GM18951 (cell line): ENCODE results near the gene KAT5.
"Not testable (repeated sequence)": the region's sequence is repeated elsewhere in the genome, so short reads cannot be mapped to it uniquely, and the experiment has no call there.

ENCODE experiments used
- POLR2A ChIP-seq: IDR thresholded peaks from 4 replicates; pipeline ENCODE4 v1.6.1; 2011; ENCODE audit warnings: mild to moderate bottlenecking; ENCODE audit not compliant: insufficient read length, insufficient read depth; ENCODE audit errors: extremely low read depth
- in situ Hi-C: fragments of 300-500 bp; cut with MboI; formaldehyde crosslinking; loops from one replicate; pipeline ENCODE4 v1.12.0; 2022; ENCODE audit warnings: low sequenced_read_pairs, mixed read lengths, inconsistent platforms; ENCODE audit not compliant: unreplicated experiment

KAT5 gene

GRCh38 chr11:65714433-65714832 is 2.4 kb downstream of the KAT5 start:
- TF ChIP-seq POLR2A = no peak
- in situ Hi-C loops = loop anchor here (25.0 kb wide), 1 partner anchor 273 kb away; no protein-coding TSS in a partner anchor

GRCh38 chr11:65716302-65716701 is 4.2 kb downstream of the KAT5 start:
- in situ Hi-C loops = loop anchor here (25.0 kb wide), 1 partner anchor 271 kb away; no protein-coding TSS in a partner anchor
- no peak for TF ChIP-seq POLR2A

GRCh38 chr11:65716774-65717405 is 4.8 kb downstream of the KAT5 start:
- TF ChIP-seq POLR2A = no peak
- in situ Hi-C loops = loop anchor here (25.0 kb wide), 1 partner anchor 270 kb away; no protein-coding TSS in a partner anchor

- in situ Hi-C loops = loop anchor here (25.0 kb wide), 1 partner anchor 269 kb away; no protein-coding TSS in a partner anchor
- TF ChIP-seq POLR2A = no peak
Measured at GRCh38 chr11:65717906-65718305, 5.9 kb downstream of the KAT5 start.

- TF ChIP-seq POLR2A = no peak
- in situ Hi-C loops = loop anchor here (25.0 kb wide), 1 partner anchor 269 kb away; no protein-coding TSS in a partner anchor
Measured at GRCh38 chr11:65718531-65718930, 6.5 kb downstream of the KAT5 start.

- TF ChIP-seq POLR2A = no peak
- in situ Hi-C loops = loop anchor here (25.0 kb wide), 1 partner anchor 268 kb away; no protein-coding TSS in a partner anchor
Measured at GRCh38 chr11:65718964-65719492, 7.0 kb downstream of the KAT5 start.

- no peak for TF ChIP-seq POLR2A
- in situ Hi-C loops = loop anchor here (10.0 to 25.0 kb wide), 2 partner anchors 105 to 267 kb away; no protein-coding TSS in a partner anchor
Measured at GRCh38 chr11:65719871-65720210, 7.8 kb downstream of the KAT5 start.

GRCh38 chr11:65720211-65720934 is 8.3 kb downstream of the KAT5 start, which contains the start of gene RNASEH2C:
TSS of gene RNASEH2C (minus strand) at chr11:65720798. CDS start at chr11:65720758, 40 bp downstream.
- peak; percentile 91 for TF ChIP-seq POLR2A
- in situ Hi-C loops = loop anchor here (10.0 to 25.0 kb wide), 2 partner anchors 104 to 267 kb away; no protein-coding TSS in a partner anchor

- no peak for TF ChIP-seq POLR2A
- in situ Hi-C loops = loop anchor here (10.0 to 25.0 kb wide), 2 partner anchors 103 to 265 kb away; no protein-coding TSS in a partner anchor
Measured at GRCh38 chr11:65722261-65722660, 10.2 kb downstream of the KAT5 start.

GRCh38 chr11:65726660-65727059 is 14.6 kb downstream of the KAT5 start:
- TF ChIP-seq POLR2A = no peak

GRCh38 chr11:65727865-65728264 is 15.8 kb downstream of the KAT5 start:
- in situ Hi-C loops = loop anchor here (10.0 kb wide), 1 partner anchor 97 kb away; no protein-coding TSS in a partner anchor
- TF ChIP-seq POLR2A = no peak

More at GRCh38 chr11:65726660-65727059, 14.6 kb downstream of the KAT5 start:
- in situ Hi-C loops = loop anchor here (10.0 kb wide), 1 partner anchor 98 kb away; no protein-coding TSS in a partner anchor

- in situ Hi-C loops = no loop called here
- TF ChIP-seq POLR2A = no peak
Measured at GRCh38 chr11:65730461-65730860, 18.4 kb downstream of the KAT5 start.

GRCh38 chr11:65735111-65735510 is 23.1 kb downstream of the KAT5 start:
- in situ Hi-C loops = not testable (repeated sequence)
